Brain pericyte (primary cell): ENCODE data around the gene DLGAP1.

Experiments
- DNase-seq: peaks from one replicate; pipeline ENCODE4 v3.0.0-alpha.2; 2012; ENCODE audit warnings: low read depth, low spot score

The DLGAP1 gene

GRCh38 chr18:3511980-3512379 lies 943.1 kb downstream of the DLGAP1 start:
- no peak for DNase-seq

DNA sequence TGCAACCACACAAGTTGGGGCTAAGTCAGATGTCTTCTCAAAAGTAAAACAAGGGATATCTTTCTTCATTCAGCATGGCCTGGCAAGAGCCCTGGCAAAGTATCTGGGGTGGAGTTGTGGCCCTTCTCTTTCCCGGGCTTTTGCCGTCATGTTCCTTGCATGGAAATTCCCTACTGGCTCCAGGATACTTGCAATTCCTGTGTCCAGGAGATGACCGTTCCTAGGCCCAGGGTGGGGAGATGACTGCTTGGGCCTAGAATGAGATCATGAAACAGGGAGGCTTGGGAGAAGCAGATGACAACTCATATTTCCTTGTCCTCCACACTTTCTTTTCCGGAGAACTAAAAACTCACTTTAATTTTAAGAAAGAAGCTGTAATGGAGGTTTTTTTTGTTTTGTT lies 944.2 kb downstream of the DLGAP1 start:
- DNase-seq, result no peak

- DNase-seq, result no peak
Observed at GRCh38 chr18:3510024-3510423, 945.1 kb downstream of the DLGAP1 start.

DNA sequence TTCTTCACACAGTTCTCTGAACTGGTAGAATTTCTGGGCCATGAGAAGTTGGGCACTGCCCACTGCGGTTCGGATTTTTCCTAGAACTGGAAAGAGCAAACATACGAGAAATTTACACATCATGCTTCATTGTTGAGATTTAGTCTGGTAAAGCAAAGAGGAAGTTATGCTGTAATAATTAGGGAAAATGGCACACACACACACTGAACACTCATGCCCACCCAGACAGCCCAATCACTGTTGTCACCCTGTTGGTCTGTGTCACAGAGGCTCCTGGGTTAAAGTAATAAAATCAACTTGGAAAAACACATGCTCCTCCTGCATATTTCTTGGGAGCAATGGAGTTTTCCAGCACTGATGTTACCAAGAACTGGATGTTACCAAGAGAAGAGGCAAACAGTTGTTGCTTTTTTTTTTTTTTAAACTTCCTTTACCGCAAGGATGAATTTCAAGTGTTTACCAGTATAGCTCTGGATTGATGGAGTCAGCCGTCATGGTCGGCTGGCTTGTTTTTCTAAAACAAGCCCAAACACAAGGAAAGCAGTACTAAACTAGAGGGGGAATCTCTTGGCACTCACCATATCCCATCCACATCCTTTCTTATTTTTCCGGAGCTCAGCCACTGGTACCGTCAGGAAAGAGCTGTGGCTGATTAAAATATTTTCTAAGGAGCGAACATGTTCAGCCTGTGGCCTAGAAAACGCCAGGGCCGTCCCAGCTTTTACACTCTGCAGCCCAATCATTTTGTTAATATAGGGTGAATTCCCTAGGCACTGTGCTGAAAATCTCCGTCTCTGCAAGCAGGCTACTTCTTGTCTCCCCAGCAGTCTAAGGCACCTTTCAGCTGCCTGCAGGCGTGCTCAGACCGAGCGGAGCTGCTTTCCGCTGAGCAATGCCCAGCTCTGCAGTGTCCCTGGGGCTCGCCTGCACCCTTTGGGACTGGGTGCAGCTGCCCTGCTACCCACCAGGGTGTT lies 946.2 kb downstream of the DLGAP1 start:
- no peak for DNase-seq

DNA sequence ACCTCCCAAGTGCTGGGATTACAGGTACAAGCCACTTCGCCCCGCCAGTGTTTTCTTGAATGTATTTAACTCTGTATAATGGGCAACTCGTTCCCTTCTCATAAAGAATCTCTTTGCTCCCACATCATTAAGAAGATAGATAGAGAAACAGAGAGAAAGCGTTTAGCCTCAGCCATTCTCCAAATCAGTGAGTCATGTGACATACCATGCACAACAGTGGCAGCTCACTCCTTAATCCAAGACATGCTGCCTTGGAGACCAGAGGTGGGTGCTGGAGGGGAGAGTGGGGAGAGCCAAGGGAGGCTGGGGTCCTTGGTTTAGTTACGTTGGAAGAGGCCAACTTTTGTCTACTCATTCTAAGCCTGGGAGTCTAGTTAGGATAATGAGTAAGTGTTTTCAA lies 950.5 kb downstream of the DLGAP1 start:
- no peak for DNase-seq

- no peak for DNase-seq
Observed at GRCh38 chr18:3502650-3503049, 952.5 kb downstream of the DLGAP1 start.

- no peak for DNase-seq
Observed at GRCh38 chr18:3500016-3500415, 955.1 kb downstream of the DLGAP1 start.

DNA sequence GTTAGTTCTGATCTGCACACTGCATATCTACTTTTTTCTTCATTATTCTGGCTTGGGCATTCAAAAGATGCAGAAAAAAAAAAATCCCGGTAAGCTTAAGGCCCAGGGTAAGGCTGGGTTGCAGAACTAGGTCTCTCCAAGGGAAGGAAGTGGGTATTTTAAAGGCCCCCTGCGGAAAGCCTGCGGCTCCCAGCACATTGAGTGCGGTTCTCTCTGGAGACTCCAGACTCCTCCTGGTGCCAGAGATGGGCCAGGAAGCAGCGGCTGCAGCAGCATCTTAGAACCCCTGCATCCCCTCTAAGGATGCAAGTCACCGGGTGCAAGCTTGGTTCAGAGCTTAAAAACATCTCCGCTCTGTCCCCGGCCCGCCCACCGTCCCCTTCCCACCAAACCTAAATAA lies 955.6 kb downstream of the DLGAP1 start:
- no peak for DNase-seq

DNA sequence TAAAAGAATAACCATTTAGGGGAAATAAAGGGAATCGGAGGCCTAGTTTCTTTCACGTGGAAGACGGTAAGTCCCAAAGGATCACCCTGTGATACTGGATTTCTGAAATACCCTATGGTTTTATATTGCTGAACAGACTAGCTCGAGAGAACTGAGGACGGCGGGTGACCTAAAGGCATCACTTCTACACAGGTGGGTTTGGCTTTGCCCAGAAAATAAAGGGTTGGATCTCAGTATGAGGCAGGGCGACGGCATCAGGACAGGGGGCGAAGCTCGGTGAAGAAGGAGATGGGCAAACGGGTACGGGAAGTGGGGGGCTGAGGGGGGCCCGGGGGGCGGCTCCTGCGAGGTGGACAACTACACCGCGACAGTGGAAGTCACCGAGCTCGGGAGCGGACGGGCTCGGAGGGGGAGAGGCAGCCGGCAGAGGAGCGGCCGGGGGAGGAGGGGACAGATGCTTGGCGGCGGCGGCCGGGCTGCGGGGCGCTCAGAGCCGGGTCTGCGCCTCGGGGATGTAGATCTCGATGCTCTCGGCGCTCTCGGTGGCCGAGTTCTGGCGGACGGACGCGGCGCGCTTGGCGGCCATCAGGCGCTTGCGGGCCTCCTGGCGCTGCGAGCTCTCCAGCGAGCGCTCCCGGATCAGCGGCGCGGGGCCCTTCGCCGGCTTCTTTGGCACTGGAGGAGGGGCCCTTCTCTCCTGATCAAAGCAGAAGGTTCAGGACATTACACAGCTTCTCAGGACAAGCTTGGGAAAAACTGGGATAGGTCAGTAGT lies 956.2 kb downstream of the DLGAP1 start:
- no peak for DNase-seq

DNA sequence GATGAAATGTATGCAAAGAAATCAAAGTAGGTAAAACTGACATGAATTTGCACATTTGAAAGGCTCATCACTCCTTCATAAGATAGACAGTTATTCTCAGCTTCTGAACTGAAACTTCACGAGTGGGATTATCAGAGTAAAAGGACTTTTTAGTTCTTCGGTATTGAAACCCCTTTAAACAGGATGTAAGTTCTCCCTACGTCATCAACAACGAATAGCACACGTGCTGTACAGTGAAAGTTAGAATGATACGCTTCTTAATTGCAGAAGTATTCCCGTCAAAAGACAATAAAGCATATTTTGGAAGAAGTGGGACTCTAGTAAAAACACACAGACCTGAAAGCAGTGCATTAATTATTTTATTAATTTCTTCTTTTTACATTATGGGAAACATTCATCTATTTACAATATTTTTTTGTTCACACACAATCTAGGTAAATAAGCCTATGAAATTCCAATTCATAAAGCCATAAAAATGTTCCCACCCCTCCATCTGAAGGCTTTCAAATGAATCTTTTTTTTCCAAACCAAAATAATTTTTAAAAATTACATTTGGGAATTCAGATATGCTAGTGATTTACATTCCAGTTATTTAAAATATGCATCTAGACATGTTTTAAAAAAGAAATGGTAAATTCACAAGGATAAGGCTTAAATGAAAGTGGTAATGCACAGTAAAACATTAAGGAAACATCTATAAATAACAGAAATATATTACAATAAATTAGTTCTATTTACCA lies 959.2 kb downstream of the DLGAP1 start:
- no peak for DNase-seq

- no peak for DNase-seq
Observed at GRCh38 chr18:3494569-3494968, 960.5 kb downstream of the DLGAP1 start.

GRCh38 chr18:3494245-3494526 lies 960.9 kb downstream of the DLGAP1 start:
- DNase-seq, result no peak

DNA sequence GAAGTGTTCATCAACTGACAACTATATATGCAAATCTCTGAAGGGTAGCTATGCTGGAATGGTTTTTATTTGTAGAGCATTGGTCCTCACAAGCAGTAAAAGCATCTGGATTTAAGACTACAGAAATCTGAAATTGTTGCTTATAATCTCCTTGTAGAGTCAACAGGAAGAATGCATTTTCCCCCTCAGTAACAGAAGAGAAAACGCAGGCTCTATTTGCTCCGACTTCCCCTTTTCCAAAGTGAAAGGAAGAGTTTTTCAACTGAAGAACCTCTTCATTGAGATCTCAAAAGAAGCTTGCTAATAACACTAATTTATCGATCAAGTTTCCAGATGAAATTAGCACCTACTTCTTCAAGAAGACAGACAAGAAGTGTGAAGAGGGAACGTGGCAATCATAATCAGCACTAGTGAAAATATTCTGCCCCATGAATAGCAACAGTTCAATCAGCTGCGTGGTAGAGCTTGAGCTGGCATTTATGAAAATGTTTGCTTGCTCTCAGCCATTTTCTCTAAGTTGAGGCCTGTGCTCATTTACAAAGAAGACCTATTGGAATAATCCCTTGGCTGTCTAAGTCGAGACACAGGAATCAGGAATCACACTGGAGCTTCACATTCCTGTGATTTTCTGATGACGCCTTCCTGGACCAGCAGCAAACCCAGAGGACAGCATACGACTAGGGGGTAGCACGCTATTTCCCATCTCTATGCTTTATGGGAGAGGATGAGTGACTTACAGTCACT lies 961.4 kb downstream of the DLGAP1 start:
- no peak for DNase-seq

DNA sequence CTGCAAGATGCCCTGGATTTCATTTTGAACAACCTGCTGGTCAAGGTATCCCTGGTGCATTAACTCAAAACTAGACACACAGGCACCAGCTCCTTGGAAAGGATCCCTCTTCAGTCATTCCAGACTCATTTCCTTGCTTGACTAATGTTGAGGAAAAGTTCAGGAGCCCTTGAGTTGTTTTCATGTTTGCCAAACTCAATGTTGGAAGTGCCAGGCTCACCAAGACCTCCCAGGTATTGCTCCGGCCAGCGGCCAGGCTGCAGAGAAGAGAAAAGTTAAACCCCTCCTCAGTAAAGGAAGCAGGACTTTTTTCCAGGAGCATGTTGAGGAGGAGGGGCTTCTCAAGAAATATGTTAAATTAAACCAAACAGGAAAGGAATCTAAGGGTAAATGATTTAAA lies 962.4 kb downstream of the DLGAP1 start:
- DNase-seq, result no peak

DNA sequence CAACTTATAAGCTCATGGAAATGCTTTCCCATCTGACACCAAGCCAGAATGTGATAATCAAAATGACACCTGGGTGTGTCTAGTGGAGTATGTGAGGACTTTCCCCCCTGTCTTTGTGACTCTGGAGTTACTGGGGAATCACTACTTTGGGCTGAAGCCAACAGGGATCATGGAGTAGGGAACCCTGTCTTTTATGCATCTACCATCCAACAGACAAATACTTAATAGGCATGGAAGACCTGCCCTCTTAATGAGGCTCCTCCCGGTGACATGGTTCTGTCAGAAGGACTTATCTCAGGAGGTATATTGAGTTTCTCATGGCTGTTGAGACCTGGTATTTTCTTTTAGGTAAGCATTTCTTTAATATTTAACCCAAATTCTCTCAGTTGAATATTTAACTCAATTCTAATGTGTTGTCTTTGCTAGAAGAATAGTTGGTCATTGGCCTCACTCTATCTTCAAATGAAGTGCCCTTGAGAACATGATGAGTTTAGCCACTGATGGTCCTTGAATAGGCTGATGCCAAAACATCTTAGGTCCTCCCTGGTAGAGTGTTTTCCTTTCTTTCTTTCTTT lies 963.0 kb downstream of the DLGAP1 start:
- no peak for DNase-seq

- no peak for DNase-seq
Observed at GRCh38 chr18:3489462-3489861, 965.6 kb downstream of the DLGAP1 start.

DNA sequence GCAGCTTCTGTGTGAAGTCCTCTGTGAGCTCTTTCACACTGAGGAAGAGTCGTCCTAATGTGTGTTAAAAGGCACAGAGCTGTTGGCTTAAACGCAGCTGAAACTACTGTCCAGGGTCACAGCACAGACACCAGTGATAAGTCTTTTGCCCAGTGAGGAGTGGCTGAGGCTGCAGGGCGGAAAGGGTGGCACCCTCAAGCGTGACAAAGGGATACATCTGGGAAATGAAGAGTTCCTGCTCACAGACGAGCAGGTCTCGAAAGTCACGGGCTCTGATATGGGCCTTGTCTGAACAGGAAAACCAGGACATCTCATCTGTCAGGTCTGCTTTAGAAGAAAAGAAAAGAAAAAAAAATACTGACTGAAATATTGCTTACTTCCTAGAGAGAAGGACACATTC lies 968.6 kb downstream of the DLGAP1 start:
- no peak for DNase-seq

DNA sequence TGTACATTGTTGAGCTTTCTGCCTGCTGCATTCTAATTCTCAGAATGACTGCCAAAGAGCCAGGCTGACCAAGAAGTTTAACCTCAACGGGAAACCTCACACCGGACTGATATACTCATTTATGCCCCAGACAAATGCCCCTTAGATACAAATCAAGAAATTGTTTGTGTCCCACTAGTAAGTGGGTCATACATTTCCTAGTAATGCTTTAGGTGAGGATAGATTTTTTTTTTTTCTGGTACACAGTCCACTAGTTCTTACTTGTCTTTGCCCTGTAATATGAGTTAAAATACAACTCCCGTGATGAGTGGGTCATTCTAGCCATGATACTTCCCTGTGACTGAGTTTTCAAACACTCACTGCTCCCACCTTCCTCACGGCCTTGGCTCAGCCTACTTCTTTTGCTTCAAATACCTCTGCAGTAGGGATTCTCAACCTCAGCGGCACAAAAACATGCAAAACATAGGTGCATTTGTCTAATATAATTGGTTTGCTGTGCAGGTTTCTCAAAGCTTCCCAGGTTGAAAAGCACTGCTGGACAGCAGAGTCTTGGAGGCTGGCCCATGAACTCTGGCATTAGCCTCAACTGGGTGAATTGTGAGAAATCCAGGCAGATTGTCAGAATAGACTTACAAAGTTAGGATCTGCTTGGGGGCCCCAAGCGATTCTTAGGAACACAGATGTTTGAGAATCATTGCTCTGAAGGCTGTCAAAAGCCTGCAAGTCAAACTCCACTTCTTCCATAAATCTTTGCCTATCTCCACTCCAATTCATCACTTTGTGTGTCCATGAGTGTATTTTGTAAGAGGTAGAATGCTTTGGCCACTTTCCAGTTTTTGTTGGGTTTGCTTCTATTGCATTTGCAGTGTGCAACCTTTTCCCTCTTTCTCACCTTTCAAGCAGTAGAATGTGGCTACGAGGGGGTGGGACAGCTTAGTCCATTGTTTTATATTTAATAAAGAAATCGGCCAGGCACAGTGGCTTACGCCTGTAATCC lies 969.7 kb downstream of the DLGAP1 start:
- DNase-seq, result no peak

DNA sequence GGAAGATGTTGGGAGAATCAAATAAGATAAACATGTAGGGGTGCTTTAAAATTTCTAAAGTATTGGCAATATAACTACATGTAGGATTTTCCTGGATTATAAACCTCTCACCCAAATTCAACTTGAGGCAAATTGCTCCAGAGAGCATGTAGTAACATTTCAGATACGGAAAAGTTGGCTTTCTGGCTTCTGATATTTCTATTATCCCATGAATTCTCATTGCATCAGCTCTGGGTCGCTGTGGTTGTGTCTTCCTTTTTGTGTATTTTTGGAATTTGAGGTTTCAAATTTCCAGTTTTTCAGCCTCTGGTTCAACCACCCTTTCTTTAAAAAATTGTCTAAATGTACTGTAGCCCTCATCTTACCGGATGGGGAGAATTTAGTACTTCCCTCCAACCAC lies 972.8 kb downstream of the DLGAP1 start:
- DNase-seq, result no peak

- no peak for DNase-seq
Observed at GRCh38 chr18:3481696-3482210, 973.4 kb downstream of the DLGAP1 start.
